Measurements from ENCODE around the gene HOXA6.

DNA sequence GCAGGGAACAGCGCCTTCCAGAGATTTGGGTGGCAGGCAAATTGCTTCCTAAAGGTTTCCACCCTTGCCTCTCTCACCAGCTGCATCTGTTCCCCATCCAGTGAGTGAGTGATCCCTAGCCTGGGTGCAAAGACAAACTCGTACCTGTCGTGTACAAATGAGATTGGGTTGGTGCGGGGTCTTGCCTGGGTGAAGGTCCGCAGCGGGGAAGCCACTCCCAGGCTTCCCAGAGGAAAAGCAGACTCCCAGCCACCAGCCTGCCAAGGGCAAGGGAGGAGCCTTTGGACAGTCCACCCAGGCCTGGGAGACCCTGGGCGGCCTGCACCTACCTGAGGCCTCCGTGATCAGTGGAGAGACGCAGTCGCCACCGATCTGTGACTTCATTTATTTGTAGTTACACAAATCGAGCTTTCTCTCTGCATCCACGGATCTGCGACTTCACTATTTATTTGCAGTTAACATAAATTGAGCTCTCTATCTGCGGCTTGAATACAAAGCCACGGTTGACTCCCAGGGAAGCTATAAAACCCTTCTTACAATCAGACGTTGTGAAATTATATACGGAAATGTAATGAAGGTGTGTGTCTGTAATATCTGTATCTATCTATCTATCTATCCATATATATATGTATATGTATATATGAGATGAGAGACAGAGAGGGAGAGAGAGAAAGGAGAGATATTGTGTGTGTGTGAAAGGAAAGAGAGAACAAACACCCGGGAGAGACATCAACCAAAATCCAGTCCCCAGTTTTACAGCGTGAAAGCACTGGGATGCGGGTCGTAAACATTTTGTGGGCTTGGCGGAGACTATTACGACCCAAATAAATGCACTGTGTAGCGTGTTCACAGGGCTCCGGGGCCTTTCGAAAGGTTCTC, 11.9 kb upstream of the HOXA6 start:
- no peak for TF ChIP-seq POLR2AphosphoS5 (IDR thresholded peaks at IDR 0.05; ENCODE audit: low read depth, low read length)
- TF ChIP-seq POLR2A (IDR thresholded peaks at IDR 0.05; ENCODE audit: low read depth, low read length) = no peak

All from GM12892 (cell line).